ENCODE measurements around the gene MED16.

DNA sequence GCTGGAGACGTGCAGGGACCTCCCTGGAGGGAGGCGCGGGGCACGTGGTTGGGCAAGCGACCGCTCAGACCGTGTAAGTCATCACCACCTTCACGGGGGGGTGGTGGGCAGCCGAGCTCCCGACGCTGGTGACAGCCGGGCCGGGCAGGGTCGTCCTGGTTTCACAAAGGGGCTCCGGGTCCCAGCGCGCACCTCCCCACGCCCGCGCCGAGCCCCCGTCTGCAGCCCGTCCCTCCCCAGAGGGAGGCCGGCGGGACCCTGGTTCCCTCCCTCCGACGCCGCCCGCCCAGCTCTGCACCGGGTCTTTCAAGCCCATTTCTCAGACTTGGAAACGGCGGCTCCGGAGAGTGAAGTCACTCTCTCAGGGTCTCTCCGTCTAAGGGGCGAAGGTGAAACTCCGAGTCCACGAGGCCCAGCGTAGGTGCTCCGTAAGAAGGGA lies 32.1 kb upstream of the MED16 start:
- TF ChIP-seq, protein P1, sequence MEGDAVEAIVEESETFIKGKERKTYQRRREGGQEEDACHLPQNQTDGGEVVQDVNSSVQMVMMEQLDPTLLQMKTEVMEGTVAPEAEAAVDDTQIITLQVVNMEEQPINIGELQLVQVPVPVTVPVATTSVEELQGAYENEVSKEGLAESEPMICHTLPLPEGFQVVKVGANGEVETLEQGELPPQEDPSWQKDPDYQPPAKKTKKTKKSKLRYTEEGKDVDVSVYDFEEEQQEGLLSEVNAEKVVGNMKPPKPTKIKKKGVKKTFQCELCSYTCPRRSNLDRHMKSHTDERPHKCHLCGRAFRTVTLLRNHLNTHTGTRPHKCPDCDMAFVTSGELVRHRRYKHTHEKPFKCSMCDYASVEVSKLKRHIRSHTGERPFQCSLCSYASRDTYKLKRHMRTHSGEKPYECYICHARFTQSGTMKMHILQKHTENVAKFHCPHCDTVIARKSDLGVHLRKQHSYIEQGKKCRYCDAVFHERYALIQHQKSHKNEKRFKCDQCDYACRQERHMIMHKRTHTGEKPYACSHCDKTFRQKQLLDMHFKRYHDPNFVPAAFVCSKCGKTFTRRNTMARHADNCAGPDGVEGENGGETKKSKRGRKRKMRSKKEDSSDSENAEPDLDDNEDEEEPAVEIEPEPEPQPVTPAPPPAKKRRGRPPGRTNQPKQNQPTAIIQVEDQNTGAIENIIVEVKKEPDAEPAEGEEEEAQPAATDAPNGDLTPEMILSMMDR (IDR thresholded peaks at IDR 0.05; ENCODE audit: borderline replicate concordance, extremely low read depth, low read length, poor library complexity, severe bottlenecking), result no peak
- no peak for TF ChIP-seq EZH2 (IDR thresholded peaks at IDR 0.05; ENCODE audit: borderline replicate concordance, low read depth, low read length, severe bottlenecking)
